GM12864 (cell line): Measurements from ENCODE around the gene CYB5RL.
"Not testable (repeated sequence)": the region's sequence is repeated elsewhere in the genome, so short reads cannot be mapped to it uniquely, and the experiment has no call there.

Experiments used
- DNase-seq: peaks from one replicate; pipeline ENCODE4 v3.0.0-alpha.2; 2011; ENCODE audit warnings: low read depth
- H3K4me3 ChIP-seq: 2 replicates; pipeline ENCODE4 v1.5.1; 2011; ENCODE audit warnings: mild to moderate bottlenecking, low read depth, low read length, control low read depth
- CTCF ChIP-seq: IDR thresholded peaks from 2 replicates; pipeline ENCODE4 v1.5.1; 2011; ENCODE audit warnings: low read depth, mild to moderate bottlenecking, moderate library complexity, low read length, control low read depth, inconsistent platforms; ENCODE audit errors: missing control alignments

The CYB5RL gene

GRCh38 chr1:54168206-54168965, 31.4 kb downstream of the CYB5RL start:
- H3K4me3 ChIP-seq: no peak overlapping the region
- TF ChIP-seq CTCF: no peak
- no peak for DNase-seq

- no peak overlapping the region for H3K4me3 ChIP-seq
- TF ChIP-seq CTCF: no peak
- DNase-seq: no peak
Observed at GRCh38 chr1:54167422-54168139, 32.2 kb downstream of the CYB5RL start.

- H3K4me3 ChIP-seq: not testable (repeated sequence)
Observed at GRCh38 chr1:54166357-54166756, 33.5 kb downstream of the CYB5RL start.

GRCh38 chr1:54165146-54165545, 34.7 kb downstream of the CYB5RL start:
- DNase-seq: no peak
- TF ChIP-seq CTCF: no peak
- no peak overlapping the region for H3K4me3 ChIP-seq

More at GRCh38 chr1:54166357-54166756, 33.5 kb downstream of the CYB5RL start:
- DNase-seq: not testable (repeated sequence)

GRCh38 chr1:54163573-54163972, 36.3 kb downstream of the CYB5RL start:
- no peak for TF ChIP-seq CTCF
- H3K4me3 ChIP-seq: no peak overlapping the region
- no peak for DNase-seq

- no peak for TF ChIP-seq CTCF
Observed at GRCh38 chr1:54163051-54163450, 36.8 kb downstream of the CYB5RL start.

GRCh38 chr1:54161495-54162168, 38.2 kb downstream of the CYB5RL start:
- TF ChIP-seq CTCF: no peak
- DNase-seq: no peak
- H3K4me3 ChIP-seq: no peak overlapping the region

More at GRCh38 chr1:54163051-54163450, 36.8 kb downstream of the CYB5RL start:
- DNase-seq: no peak
- no peak overlapping the region for H3K4me3 ChIP-seq
